K562 (cell line): ENCODE results near the gene CEP131. TPM values are rescaled to one million over a fixed set of nuclear protein-coding genes. Genes with fewer than 3 reads are reported as not detected.

Experiments
- EGR1 ChIP-seq: fragments of 450-650 bp; conservative IDR thresholded peaks from 2 replicates; pipeline ENCODE4 v1.6.1; 2017; ENCODE audit warnings: mild to moderate bottlenecking
- GTF2F1 ChIP-seq: IDR thresholded peaks from 2 replicates; pipeline ENCODE4 v1.6.1; 2011; ENCODE audit warnings: low read depth, low read length, improper control_type of control experiment
- HLTF ChIP-seq: fragments of 450-650 bp; IDR thresholded peaks from 2 replicates; pipeline ENCODE4 v1.6.1; 2016
- L3MBTL2 ChIP-seq: fragments of 450-650 bp; IDR thresholded peaks from 2 replicates; pipeline ENCODE4 v1.6.1; 2016; ENCODE audit warnings: mild to moderate bottlenecking, moderate library complexity
- MAFG ChIP-seq: fragments of 450-650 bp; conservative IDR thresholded peaks from 2 replicates; pipeline ENCODE4 v1.6.1; 2016; ENCODE audit warnings: missing genetic modification characterization, missing compliant biosample characterization
- MYC ChIP-seq, 2 experiments: fragments of 250-450 bp in 1 of 2; sonication (Bioruptor Pico) in 1 of 2; IDR thresholded peaks; 2 replicates each; pipeline versions ENCODE4 v1.5.1 to v1.6.1; 2012 to 2021; ENCODE audit warnings: low read depth in 2 of 2, borderline replicate concordance in 1 of 2, improper control_type of control experiment in 1 of 2, low read length in 1 of 2, mild to moderate bottlenecking in 1 of 2, moderate library complexity in 1 of 2
- NFIX ChIP-seq: fragments of 250-450 bp; sonication (Bioruptor Pico); IDR thresholded peaks from 2 replicates; pipeline ENCODE4 v1.4.0; 2020; ENCODE audit warnings: low read depth, mild to moderate bottlenecking, moderate library complexity
- NFRKB ChIP-seq: fragments of 450-650 bp; IDR thresholded peaks from 2 replicates; pipeline ENCODE4 v1.6.1; 2016; ENCODE audit warnings: low read depth
- NFXL1 ChIP-seq: fragments of 450-650 bp; formaldehyde crosslinking; IDR thresholded peaks from 2 replicates; pipeline ENCODE4 v1.4.0; 2021; ENCODE audit warnings: mild to moderate bottlenecking
- ZC3H8 ChIP-seq: fragments of 450-650 bp; IDR thresholded peaks from 2 replicates; pipeline ENCODE4 v1.6.1; 2017
- ZNF175 ChIP-seq: fragments of 200-800 bp; sonication (Bioruptor generic); IDR thresholded peaks from 2 replicates; pipeline ENCODE4 v1.6.1; 2016; ENCODE audit warnings: low read depth, mild to moderate bottlenecking, missing genetic modification characterization, missing compliant biosample characterization
- ZNF23 ChIP-seq: fragments of 250-450 bp; sonication (Bioruptor Pico); IDR thresholded peaks from 2 replicates; pipeline ENCODE4 v1.4.0; 2020; ENCODE audit warnings: mild to moderate bottlenecking
- ZNF444 ChIP-seq: fragments of 250-450 bp; sonication (Bioruptor Pico); IDR thresholded peaks from 2 replicates; pipeline ENCODE4 v1.4.0; 2020; ENCODE audit warnings: mild to moderate bottlenecking, moderate library complexity
- ZSCAN29 ChIP-seq: fragments of 450-650 bp; IDR thresholded peaks from 2 replicates; pipeline ENCODE4 v1.6.1; 2017
- polyA plus RNA-seq, 8 experiments: library from polyadenylated mRNA; depleted of rRNA in 4 of 8; stranded (reverse) in 5 of 8; unstranded in 3 of 8; fragments of >200 nt; fragmentation: Nextera tagmentation in 2 of 8; fragmentation: Illumina TruSeq in 1 of 8; extraction: Ambion mirVana in 2 of 8; extraction: Trizol in 1 of 8; gene quantifications; 2 replicates each; pipeline versions ENCODE4 v1.2.1 to v1.2.3, GENCODE V29; 2011 to 2014; ENCODE audit warnings: inconsistent platforms in 1 of 8, missing spikeins in 1 of 8
- total RNA-seq, 7 experiments: library from RNA; depleted of rRNA in 6 of 7; stranded (reverse); fragments of >200 nt in 6 of 7; fragmentation: Illumina TruSeq in 2 of 7; extraction: Trizol in 2 of 7; gene quantifications; 2 replicates each; pipeline versions ENCODE4 v1.2.1 to v1.2.3, GENCODE V29; 2011 to 2021; ENCODE audit warnings: low replicate concordance in 1 of 7
- TF ChIP-seq, protein P1 (sequence below): sonication (generic); formaldehyde crosslinking; IDR thresholded peaks from 2 replicates; pipeline ENCODE4 v1.8.0; 2022; ENCODE audit warnings: mild to moderate bottlenecking, missing genetic modification reagents
- TF ChIP-seq, protein P2 (sequence below): fragments of 450-650 bp; IDR thresholded peaks from 2 replicates; pipeline ENCODE4 v1.6.1; 2018; ENCODE audit not compliant: partially characterized antibody
- TF ChIP-seq, protein P3 (sequence below), 2 experiments: fragments of 450-650 bp in 1 of 2; IDR thresholded peaks; 2 replicates each; pipeline ENCODE4 v1.6.1; 2011 to 2017; ENCODE audit warnings: low read depth in 2 of 2, antibody characterized with exemption in 1 of 2, borderline replicate concordance in 1 of 2, low read length in 1 of 2, mild to moderate bottlenecking in 1 of 2, mixed read lengths in 1 of 2; ENCODE audit not compliant: control insufficient read depth in 1 of 2
- TF ChIP-seq, protein P4 (sequence below): fragments of 250-450 bp; sonication (Bioruptor Pico); IDR thresholded peaks from 2 replicates; pipeline ENCODE4 v1.4.0; 2020; ENCODE audit warnings: borderline replicate concordance

The CEP131 gene
- total and polyA plus RNA-seq, 9 of the 15 experiments (the other 6 are each of a cell fraction or from before 2014, with no cell fraction given), result 0.24 to 21.2 (median 2.3) TPM

DNA sequence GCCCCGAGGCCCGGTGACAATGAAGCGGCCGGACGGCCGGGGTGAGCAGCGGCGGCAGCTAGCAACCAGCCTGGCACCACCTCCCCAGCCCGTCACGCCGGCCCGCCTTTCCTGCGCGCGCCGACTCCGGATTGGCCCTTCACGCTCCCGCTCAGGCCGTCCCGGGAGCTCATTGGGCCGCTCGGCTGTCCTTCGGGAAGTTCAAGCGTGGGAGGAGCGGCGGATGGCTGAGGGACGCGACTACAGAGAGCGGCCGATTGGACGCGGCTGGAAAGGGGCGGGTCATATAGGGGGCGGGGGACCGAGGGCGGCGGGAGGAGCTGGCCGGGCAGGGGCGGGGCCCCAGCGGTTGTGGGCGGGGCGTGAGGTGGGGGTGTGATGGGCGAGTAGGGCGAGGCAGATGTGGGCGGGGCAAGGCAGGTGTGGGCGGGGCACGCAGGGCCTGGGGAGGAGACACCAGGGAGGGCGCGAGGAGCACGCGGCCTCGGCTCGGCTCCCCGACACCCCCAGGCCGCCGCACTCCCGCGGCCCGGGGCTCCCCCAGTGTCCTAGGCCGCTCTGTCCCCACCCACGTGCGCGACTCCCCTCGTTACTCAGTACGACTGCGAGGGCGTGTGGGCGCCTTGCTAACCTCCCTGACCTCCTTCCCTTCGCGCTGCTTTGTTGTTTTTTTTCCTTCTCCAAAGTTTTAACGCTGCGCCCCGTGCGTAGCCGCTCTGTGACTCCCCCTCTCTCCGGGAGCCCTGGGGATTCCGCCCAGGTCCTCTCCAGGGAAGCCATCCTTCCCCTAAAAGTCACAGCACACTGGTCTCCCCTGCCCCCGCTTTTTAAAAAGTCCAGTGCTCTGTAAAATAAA, at the start of gene CEP131 (continued):
- TF ChIP-seq ZNF175 (CRISPR knock-in tag), result no peak
- TF ChIP-seq MAFG (tag), result no peak
- no peak for TF ChIP-seq NFIX (CRISPR knock-in tag)
- TF ChIP-seq ZNF444 (CRISPR knock-in tag), result no peak
- no peak for TF ChIP-seq ZSCAN29
- TF ChIP-seq HLTF, result peak; percentile 22; the same call in 1 of the 2 replicates
- peak; percentile 93 for TF ChIP-seq MYC (IDR thresholded peaks at IDR 0.05; ENCODE audit: low read depth, low read length)
- TF ChIP-seq MYC (CRISPR knock-in tag; IDR thresholded peaks at IDR 0.05; ENCODE audit: borderline replicate concordance, low read depth), result no peak
- no peak; the same call in 1 of the 2 replicates for TF ChIP-seq NFRKB
- TF ChIP-seq, protein P1, sequence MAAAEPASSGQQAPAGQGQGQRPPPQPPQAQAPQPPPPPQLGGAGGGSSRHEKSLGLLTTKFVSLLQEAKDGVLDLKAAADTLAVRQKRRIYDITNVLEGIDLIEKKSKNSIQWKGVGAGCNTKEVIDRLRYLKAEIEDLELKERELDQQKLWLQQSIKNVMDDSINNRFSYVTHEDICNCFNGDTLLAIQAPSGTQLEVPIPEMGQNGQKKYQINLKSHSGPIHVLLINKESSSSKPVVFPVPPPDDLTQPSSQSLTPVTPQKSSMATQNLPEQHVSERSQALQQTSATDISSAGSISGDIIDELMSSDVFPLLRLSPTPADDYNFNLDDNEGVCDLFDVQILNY (CRISPR knock-in tag), result peak; percentile 36; the same call in 1 of the 2 replicates
- no peak for TF ChIP-seq ZNF23 (CRISPR knock-in tag)
- TF ChIP-seq, protein P2, sequence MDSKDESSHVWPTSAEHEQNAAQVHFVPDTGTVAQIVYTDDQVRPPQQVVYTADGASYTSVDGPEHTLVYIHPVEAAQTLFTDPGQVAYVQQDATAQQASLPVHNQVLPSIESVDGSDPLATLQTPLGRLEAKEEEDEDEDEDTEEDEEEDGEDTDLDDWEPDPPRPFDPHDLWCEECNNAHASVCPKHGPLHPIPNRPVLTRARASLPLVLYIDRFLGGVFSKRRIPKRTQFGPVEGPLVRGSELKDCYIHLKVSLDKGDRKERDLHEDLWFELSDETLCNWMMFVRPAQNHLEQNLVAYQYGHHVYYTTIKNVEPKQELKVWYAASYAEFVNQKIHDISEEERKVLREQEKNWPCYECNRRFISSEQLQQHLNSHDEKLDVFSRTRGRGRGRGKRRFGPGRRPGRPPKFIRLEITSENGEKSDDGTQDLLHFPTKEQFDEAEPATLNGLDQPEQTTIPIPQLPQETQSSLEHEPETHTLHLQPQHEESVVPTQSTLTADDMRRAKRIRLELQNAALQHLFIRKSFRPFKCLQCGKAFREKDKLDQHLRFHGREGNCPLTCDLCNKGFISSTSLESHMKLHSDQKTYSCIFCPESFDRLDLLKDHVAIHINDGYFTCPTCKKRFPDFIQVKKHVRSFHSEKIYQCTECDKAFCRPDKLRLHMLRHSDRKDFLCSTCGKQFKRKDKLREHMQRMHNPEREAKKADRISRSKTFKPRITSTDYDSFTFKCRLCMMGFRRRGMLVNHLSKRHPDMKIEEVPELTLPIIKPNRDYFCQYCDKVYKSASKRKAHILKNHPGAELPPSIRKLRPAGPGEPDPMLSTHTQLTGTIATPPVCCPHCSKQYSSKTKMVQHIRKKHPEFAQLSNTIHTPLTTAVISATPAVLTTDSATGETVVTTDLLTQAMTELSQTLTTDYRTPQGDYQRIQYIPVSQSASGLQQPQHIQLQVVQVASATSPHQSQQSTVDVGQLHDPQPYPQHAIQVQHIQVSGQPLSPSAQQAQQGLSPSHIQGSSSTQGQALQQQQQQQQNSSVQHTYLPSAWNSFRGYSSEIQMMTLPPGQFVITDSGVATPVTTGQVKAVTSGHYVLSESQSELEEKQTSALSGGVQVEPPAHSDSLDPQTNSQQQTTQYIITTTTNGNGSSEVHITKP, result peak; percentile 13
- 0 out of 2 replicates have a peak, but pooled peaks have one; percentile 40 for TF ChIP-seq NFXL1
- no peak for TF ChIP-seq GTF2F1
- TF ChIP-seq ZC3H8, result no peak
- TF ChIP-seq EGR1, result peak; percentile 91
- TF ChIP-seq, protein P3, sequence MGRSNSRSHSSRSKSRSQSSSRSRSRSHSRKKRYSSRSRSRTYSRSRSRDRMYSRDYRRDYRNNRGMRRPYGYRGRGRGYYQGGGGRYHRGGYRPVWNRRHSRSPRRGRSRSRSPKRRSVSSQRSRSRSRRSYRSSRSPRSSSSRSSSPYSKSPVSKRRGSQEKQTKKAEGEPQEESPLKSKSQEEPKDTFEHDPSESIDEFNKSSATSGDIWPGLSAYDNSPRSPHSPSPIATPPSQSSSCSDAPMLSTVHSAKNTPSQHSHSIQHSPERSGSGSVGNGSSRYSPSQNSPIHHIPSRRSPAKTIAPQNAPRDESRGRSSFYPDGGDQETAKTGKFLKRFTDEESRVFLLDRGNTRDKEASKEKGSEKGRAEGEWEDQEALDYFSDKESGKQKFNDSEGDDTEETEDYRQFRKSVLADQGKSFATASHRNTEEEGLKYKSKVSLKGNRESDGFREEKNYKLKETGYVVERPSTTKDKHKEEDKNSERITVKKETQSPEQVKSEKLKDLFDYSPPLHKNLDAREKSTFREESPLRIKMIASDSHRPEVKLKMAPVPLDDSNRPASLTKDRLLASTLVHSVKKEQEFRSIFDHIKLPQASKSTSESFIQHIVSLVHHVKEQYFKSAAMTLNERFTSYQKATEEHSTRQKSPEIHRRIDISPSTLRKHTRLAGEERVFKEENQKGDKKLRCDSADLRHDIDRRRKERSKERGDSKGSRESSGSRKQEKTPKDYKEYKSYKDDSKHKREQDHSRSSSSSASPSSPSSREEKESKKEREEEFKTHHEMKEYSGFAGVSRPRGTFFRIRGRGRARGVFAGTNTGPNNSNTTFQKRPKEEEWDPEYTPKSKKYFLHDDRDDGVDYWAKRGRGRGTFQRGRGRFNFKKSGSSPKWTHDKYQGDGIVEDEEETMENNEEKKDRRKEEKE (IDR thresholded peaks at IDR 0.05; ENCODE audit: borderline replicate concordance in 1 of 2, control insufficient read depth in 1 of 2, low read depth in 2 of 2, low read length in 1 of 2), result no peak
- peak; percentile 100 for TF ChIP-seq L3MBTL2
- TF ChIP-seq, protein P4, sequence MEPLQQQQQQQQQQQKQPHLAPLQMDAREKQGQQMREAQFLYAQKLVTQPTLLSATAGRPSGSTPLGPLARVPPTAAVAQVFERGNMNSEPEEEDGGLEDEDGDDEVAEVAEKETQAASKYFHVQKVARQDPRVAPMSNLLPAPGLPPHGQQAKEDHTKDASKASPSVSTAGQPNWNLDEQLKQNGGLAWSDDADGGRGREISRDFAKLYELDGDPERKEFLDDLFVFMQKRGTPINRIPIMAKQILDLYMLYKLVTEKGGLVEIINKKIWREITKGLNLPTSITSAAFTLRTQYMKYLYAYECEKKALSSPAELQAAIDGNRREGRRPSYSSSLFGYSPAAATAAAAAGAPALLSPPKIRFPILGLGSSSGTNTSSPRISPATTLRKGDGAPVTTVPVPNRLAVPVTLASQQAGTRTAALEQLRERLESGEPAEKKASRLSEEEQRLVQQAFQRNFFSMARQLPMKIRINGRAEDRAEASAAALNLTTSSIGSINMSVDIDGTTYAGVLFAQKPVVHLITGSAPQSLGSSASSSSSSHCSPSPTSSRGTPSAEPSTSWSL (CRISPR knock-in tag), result 0 out of 2 replicates have a peak, but pooled peaks have one; percentile 42
